GM10847 (cell line): Measurements from ENCODE around the gene HNMT.

ENCODE experiments used
- POLR2A ChIP-seq: IDR thresholded peaks from 2 replicates; pipeline ENCODE4 v1.6.1; 2011; ENCODE audit not compliant: insufficient read length; ENCODE audit errors: extremely low read depth

The HNMT gene

DNA sequence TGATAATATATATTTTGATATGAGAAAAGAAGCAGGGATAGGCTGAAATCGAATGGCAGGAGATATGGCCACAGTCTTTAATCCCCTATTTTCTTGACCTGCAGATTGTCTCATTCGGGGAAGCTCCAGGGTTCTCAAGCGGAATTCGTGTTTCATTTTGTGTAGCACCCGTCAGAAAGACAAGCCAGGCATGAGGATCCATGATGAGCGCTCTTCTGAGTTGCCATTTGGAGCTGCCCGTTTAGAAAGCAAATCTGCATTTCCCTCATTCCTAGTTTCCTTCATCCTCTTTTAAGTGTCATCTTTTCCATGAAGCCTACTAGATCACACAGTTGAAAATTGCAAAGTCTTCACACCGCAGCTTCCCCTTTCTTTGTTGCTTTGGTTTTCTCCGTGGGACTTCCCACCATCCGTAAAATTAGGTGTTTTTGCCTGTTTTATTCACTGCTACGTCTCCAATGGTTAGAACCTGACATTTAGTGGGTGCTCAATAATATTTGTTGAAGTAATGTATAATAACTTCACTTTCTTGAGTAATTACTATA is 16.9 kb downstream of the HNMT start:
- TF ChIP-seq POLR2A: no peak

DNA sequence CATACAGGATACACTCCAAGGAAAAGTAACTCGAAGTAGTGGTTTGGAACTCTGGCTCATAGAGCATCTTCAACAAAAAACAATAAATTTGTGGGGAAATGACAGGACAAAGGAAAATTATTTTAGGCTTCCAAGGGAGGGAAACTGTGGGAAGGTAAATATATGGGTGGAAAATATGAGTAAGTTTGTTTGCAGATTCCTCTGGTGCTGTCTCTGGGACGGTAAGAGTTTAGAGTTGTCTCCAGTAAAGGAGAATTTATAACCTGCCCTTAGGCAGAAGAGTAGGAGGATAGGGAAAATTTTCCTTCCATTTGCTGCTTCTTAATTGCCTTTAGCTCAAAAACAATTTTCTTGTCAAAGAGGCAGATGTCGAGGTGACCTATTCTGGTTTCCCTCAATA is 19.3 kb downstream of the HNMT start:
- no peak for TF ChIP-seq POLR2A

DNA sequence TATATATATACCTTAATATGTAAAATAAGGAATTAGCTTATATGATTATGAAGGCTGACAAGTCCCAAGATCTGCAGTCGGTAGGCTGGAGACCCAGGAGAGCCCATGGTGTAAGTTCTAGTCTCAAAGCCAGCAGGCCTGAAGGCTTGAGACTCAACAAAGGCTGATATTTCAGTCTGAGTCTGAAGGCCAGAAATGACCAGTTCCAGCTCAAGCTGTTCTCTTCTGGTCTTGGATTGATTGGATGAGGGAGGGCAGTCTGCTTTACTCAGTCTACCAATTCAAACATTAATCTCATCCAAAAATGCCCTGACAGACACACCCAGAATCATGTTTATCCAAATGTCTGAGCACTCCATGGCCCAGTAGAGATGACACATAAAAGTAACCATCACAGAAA is 22.0 kb downstream of the HNMT start:
- TF ChIP-seq POLR2A: no peak

DNA sequence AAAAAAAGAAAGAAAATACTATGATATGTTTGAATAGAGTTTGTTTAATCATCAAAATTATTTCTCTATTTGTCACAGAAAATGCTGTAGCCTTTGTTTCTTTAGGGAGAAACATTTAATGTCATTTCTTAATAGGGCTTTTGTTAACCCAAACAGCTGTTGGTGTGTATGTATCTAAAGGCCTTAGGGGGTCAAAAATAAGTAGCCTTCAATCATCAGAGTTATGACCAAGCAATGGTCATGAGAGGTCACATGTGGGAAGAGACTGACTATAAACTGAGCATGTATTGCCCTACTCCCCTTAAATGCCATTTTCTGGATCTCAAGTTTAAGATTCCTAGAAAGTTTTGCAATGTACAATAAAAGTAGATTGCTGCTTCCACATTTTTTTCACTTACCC is 22.7 kb downstream of the HNMT start:
- no peak for TF ChIP-seq POLR2A

DNA sequence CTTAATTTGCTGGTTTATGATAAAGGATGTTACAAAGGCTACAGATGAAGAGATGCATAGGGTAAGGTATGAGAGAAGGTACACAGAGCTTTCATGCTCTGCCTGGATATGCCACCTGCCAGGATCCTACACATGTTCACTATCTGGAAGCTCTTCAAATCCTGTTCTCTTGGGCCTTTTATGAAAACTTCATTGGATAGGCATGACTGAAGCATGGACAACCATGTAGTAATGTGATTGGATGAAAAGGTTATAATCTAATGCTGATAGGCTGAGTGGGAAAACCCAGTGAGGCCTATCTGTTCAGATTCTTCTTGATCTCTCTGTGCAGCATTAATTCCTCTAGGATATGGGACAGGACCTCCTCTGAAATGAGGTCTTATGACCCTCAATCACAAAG is 26.8 kb downstream of the HNMT start:
- TF ChIP-seq POLR2A: no peak

DNA sequence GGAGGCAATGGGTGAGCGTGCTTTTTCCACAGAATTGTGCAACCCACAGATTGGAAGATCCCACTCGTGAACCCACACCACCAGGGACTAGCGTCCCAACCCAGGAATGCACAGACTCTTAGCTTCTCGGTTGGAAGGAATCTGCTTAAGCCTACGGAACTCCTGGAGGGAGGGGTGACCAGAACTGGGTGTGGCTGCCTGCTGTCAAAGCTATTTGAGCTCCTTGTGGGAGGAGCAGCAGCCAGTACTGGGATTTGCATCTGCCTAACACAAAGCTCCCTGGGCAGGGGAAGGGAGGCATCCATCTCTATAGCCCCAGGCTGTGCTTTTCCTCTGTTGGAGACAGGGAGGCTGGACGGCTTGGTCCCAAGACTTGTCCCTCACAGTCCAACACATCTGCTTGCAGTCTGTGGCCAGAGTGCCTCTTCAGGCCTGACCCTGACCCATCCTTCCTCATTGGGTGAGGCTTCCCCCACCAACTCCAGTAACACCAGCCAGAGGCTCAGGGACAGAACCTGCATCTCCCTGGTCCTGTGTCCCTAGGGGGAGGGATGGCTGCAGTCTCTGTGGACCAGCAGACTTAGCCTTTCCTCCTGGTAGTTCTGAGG is 27.9 kb downstream of the HNMT start:
- TF ChIP-seq POLR2A: no peak

DNA sequence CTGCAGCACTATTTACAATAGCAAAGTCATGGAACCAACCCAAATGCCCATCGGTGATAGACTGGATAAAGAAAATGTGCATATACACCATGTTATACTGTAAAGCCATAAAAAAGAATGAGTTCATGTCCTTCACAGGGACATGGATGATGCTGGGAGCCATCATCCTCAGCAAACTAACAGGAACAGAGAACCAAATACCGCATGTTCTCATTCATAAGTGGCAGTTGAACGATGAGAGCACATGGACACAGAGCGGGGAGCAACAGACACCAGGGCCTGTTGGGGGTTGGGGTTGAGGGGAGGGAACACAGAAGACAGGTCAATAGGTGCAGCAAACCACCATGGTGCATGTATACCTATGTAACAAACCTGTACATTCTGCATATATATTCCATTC is 33.5 kb downstream of the HNMT start:
- TF ChIP-seq POLR2A: no peak

DNA sequence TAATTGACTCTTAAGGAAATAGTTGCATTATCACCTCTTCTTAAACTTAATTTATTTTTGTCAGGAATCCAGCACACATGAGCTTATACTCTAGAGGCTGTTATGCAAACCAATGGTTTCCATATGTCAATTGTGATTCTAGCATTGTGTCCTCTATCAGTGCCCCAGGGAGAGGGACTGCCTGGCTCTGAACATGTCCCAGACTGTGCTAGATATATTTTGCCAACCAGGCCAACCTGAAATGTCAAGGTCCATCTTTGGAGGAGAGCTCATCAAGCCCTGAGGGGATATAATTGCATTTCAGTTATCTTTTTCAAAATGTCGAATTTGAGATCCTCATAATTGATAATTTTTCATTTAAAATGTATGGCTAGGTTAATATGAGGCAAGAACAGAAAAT is 34.2 kb downstream of the HNMT start:
- TF ChIP-seq POLR2A: no peak

DNA sequence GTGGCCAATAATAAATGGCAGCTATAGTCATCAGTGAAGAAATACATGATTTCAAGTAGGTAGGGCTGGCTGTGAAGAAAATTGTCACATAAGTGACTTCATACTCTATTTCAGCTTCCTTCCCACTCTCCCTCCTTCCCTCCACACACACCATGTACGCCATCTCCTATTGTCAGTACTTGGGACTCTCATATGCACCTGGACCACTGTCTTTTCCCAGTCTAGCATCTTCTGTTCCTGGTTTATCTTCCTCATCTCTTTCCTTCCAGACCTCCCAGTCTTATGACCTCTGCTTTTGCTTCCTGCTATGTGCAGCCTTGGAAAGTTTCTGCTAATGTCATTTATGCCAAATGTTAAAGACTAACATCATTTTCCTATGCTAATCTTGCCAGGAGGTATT is 35.0 kb downstream of the HNMT start:
- no peak for TF ChIP-seq POLR2A

DNA sequence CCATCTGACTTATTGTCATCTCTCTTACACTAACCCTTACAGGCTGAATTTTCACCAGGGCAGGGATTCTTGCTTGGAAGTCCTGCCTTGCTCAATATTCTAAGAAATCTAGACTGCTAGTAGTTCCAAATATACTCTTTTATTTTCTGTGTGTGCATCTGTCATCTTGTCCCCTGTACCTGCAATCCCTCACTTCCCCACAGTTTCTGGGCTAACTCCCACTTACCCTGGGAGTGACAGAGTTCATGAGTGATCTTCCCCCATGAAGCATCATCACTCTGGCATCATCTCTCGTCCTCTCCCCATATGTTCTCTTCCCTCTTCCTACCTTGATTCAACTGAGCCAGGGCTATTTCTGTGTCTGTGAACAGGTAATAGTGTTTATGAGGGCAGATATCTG is 35.7 kb downstream of the HNMT start:
- no peak for TF ChIP-seq POLR2A

DNA sequence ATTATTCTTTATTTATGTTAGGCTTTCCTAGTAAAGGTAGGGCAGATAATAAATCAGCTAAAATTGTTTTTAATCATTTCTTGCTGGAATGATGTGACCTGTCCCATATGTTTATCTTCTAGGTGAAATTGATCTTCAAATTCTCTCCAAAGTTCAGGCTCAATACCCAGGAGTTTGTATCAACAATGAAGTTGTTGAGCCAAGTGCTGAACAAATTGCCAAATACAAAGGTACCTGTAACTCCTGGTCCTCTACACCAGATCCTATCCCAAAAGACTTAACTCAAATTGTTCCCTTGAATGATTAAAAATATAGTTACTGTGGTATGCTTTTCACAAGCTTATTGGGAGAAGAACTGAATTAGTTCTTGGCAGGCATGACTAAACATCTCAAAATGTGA is 36.5 kb downstream of the HNMT start:
- no peak for TF ChIP-seq POLR2A

DNA sequence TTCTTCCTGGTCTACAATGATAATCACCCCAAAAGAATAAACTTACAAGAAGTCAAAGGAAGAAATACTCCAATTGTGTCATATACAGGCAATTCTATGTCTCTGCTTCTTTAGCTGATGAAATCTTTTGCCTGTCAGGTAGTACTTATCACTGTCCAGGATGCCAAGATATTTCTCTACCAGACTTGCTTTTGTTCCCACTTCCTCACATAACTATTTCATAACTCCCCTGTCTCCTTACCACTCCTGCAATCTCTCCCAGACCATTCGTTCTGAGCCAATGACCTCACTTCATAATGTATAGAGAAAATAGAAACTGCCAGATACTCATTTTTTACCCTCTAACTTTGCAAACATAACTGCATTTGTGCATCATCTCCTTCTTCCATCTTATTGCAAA is 39.1 kb downstream of the HNMT start:
- TF ChIP-seq POLR2A: no peak

DNA sequence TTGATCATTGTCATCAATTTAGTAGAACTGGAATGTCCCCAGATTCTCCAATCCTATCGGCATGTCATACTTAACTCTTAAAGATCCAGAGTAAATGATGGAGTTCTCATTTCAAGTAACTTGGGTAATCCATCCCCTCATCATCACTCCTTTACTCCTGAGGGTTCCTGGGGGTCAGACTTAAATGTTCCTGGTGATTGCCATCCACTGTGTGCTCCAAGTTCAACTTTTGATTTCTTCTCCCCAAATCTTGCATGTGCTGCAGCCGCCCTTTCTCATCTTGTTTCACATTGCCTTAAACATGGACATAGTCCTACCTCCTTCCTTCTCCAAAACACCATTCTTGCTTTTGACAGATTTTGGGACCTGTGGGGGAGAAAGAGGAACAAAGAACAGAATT is 43.2 kb downstream of the HNMT start:
- no peak for TF ChIP-seq POLR2A

DNA sequence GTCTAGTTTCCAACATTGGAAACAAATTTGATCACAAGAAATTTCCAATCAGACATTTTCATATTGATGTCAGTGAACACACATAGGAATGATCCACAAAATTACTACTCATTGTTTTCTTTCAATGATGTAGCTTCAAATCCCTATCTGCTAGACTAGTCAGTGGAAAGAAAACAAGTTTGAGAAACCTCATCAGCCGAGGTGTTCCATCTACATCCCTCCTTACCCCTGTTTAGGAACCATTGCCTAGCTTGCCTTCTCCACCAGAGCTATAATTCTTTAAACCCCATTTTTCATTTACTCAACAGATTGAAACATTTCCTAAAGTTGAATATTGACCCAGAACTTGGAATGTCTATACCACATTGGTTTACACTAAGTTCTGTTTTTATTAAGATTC is 45.3 kb downstream of the HNMT start:
- no peak for TF ChIP-seq POLR2A

DNA sequence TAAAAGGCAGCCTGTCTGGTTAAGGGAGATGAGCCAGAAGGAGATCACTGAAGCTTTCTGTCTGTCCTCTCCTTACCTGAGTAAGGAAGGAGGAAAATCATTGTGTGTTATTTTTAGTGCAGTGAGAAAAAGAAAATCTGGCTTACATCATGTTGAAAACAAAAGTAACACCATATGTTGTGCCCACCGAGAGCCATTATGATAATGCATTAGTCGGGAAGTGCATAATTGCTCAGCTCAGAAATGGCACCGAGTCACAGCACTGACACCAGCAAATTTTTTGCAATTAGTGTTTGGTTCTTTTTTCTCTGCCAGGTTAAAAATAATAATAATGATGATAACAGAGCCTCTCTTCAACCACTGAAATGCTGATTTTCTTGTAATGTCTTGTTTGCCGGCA is 46.6 kb downstream of the HNMT start:
- TF ChIP-seq POLR2A: no peak

DNA sequence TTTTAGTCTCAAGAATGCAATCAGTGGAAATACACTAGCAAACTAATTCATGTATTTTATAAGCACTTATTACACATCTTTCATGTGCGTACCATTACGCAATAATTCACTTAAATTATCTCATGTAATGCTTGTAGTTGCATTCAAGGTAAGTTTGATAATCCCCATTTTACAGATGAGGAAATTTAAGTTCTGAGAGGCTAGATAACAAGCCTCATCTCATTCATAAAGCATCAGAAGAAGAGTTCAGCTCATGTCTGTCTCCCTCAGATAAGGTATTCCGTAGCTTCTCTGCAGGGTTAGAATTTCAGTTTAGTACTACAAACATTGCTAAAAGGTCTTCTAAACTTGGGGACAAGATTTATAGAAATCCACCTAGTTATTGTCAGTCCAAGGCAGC is 47.8 kb downstream of the HNMT start:
- no peak for TF ChIP-seq POLR2A

DNA sequence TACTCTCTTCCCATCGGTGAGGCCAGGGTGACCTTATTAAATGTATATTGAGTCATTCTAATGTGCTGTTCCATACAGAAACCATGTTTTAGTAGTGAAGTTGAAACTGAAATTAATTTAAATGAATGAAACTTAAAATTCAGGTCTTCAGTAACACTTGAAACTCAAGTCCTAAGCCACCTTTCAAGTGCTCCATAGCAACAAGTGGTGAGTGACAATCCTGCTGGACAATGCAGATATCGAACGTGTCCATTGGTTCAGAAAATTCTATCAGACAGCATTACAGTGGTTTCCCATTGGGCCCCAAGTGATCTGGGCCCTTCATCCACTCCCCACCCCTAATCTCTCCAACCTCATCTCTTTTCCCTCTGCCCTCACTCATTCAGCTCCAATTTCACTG is 48.7 kb downstream of the HNMT start:
- TF ChIP-seq POLR2A: no peak
